Midbrain (tissue), 1 donor: ENCODE data around the gene MTHFR.

Experiments used
- DNase-seq: peaks from one replicate; lab custom pipeline; 2025; lab: John Stamatoyannopoulos, UW

MTHFR gene

GRCh38 chr1:11780380-11781147 is 25.2 kb downstream of the MTHFR start:
- no peak for DNase-seq

DNA sequence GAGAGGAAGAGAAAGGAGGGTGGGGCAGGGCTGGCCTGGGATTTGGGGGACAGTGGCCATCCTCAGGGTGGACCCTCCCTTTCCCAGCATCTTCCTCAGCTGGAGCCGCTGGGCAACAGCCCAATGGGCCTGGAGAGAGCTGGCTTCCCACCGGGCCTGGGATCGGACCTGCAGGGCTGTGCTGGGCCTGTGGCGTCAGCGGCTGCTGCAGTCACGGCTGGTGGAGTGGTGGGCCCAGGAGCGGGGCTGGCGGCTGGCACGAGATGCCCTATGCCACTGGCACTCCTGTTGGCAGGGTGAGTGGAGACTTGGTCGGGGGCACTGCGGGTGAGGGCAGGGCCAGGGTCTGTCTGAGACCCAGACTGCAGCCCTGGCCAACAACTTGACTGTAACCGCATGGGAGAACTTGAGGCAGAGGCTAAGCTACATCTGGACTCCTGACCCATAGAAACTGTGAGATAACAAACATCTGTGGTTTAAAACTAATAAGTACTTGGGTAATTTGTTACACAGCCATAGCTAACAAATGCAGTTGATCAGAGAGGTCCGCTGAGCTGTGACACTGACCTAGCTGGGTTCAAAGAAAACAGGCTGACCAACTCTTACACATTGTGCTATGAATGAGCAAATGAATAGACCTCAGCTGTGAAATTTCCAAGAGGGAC is 25.9 kb downstream of the MTHFR start:
- no peak for DNase-seq

GRCh38 chr1:11778844-11779623 is 26.7 kb downstream of the MTHFR start:
- no peak for DNase-seq

DNA sequence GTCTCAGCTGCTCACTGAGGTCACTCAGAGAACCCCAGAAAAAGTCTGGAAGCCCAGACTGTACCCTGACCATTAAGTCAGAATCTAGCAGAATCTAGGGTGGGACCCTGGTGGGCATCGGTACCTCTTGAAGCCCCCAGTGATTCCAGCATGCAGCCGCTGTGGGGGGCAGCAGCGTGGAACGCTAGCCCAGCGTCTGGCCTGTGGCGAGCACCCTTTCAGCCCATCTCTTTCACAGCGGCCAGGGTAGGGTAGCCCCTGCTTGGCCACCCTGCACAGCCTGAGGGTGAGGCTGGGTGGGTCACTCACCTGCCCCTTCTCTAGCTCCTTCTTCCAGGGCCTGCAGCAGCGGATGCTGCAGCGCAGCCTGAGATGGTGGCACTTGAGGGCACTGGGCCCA is 27.4 kb downstream of the MTHFR start:
- no peak for DNase-seq

DNA sequence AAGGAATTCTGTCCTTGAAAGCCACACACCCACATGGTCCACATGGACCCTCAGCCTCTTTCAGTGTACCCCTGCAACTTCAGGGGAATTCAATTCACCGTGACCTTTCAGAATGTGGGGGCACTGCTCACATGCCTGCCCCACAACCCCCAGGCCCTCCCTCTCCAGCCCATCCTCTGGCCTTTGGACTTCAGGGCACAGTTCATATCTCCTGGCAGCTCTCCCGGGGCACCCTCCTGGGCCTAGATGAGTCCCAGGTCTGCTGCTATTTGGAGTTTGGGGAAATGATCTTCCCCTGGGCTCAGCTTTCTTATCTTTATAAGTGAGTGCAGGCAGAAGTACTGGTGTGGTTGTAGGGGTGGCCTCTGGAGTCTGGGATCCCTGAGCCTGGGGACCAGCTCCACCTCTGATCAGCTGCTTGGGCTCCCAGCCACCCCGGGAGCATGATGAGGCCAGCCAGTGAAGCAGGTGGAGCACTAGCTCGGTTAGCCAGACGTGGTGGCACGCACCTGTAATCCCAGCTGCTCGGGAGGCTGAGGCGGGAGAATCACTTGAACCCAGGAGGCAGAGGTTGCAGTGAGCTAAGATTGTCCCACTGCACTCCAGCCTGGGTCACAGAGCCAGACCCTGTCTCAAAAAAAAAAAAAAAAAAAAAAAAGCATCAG is 28.0 kb downstream of the MTHFR start:
- DNase-seq: no peak

GRCh38 chr1:11774753-11775152 is 31.0 kb downstream of the MTHFR start:
- DNase-seq: no peak

DNA sequence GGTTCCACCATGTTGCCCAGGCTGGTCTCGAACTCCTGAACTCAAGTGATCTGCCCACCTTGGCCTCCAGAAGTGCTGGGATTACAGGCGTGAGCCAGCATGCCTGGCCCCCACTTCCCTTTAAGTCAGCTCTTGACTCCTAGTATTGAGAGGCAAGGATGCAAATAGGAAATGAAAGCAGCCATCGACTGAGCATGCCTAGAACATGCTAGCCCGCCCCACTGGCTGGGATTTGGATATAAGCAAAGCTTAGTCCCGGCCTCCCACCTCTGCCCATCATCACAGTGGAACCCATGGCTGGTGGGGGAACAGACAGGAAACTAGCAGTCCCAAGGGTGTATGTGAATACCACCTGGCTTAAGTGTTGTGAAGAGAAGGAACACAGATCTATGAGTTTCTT is 33.3 kb downstream of the MTHFR start:
- no peak for DNase-seq

GRCh38 chr1:11771481-11772043 is 34.2 kb downstream of the MTHFR start:
- DNase-seq: no peak

GRCh38 chr1:11770011-11770410 is 35.8 kb downstream of the MTHFR start:
- no peak for DNase-seq

DNA sequence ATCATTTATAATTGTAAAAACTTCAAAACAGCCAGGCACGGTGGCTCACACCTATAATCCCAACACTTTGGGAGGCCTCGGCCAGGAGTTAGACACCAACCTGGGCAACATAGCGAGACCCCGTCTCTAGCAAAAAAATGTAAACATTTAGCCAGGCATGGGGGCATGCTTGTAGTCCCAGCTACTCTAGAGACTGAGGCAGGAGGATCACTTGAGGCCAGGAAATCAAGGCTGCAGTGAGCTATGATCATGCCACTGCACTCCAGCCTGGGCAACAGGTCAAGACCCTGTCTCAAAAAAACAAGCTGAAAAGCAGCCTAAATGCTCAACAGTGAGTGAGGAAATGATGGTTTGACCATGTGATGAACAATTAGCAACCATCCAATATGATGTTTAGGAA is 36.5 kb downstream of the MTHFR start:
- DNase-seq: no peak

DNA sequence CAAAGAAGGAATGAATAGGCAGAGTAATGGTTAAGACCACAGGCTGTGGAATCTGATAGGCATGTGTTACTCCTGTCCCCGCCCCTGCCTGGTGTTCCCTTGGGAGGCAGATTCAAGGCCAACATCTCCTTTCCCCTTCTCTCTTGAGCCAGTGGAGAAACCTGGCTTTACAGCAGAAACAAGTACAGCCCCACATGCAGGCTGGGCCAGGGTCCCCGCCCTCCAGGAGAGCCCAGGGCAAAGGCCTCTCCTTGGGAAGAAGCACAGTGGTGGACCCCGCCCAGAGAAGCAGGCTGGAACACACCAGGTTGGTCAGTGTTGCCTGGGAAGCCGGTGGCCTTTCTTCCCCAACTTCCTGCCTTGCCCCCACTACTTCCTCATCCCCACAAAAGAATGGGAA is 36.9 kb downstream of the MTHFR start:
- DNase-seq: no peak

DNA sequence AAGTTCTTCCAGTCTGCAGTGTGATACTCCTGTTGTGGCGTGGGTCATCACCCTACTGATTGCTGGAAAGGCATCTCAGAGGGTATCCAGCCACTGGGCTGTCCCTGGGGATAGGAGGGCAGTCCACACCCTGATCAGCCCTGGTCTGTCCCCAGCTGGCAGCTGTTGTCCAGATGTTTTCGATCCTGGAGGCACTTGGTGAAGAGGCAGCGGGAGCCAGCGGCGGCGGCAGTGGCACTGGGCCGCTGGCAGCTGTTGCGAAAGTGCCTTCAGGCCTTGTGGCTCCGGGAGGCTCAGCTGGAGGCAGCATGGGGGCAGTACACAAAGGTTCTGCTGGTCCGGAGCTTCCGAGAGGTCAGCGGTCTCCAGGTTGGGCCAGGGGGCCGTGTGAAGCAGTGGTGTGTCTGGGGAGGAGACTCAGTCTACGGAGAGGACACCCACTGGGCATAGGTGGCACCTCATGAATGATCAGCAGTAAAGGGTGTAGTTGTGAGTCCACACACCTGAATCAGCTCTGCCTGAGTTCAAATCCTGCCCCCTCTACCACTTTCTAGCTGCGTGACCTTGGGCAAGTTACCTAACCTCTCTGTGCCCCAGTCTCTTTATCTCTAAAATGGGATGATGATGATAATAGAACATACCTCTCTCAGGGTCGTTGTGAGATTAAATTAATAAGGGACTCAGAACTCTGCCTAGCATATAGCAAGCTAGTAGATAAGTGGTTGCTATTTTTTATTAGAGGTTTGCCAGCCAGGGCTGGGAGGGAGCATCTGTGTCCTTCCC is 37.7 kb downstream of the MTHFR start:
- DNase-seq: no peak

DNA sequence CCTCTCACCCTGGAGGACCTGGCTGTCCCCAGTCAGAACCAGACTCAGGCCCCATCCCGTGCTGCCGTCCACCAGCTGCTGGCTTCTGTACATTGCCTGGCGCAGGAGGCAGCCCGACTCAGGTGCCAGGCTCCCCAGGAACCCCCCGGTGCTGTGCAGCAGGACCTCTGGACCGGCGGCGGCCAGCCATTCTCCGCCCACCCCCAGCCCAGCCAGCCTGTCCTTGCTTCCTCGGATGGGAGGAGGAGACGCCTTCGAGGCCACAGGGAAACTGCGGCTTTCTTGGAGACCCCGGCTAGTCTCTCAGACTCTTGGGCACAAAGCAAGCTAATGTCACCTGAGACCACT is 39.4 kb downstream of the MTHFR start:
- no peak for DNase-seq

- no peak for DNase-seq
Measured at GRCh38 chr1:11765661-11766428, 39.9 kb downstream of the MTHFR start.

GRCh38 chr1:11764519-11764918 is 41.2 kb downstream of the MTHFR start:
- no peak for DNase-seq

DNA sequence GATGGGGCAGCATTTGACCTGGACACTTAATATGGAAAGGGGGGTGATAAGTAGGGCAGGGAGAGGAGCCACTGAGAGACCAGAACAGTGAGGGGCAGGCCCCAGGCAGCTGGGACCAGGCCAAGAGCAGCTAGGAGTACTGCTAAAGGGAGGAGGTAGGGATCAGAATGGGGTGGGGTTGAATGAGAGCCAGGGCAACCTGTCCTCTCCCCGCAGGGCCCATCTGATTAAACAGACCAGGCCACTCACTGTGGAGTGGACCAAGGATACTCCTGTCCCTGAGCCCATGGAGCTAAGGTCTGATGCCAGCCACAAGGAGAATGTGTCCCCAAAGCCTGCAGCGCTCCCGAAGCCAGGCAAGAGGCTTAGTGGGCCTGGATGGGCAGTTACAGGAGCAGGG is 41.6 kb downstream of the MTHFR start:
- DNase-seq: no peak

GRCh38 chr1:11761988-11762406 is 43.8 kb downstream of the MTHFR start, which contains the start of gene C1orf167:
Gene C1orf167, plus strand, starts transcription at chr1:11762193. Its CDS starts 2,208 bp downstream, at chr1:11764401.
- no peak for DNase-seq

GRCh38 chr1:11761285-11761684 is 44.5 kb downstream of the MTHFR start:
- no peak for DNase-seq

DNA sequence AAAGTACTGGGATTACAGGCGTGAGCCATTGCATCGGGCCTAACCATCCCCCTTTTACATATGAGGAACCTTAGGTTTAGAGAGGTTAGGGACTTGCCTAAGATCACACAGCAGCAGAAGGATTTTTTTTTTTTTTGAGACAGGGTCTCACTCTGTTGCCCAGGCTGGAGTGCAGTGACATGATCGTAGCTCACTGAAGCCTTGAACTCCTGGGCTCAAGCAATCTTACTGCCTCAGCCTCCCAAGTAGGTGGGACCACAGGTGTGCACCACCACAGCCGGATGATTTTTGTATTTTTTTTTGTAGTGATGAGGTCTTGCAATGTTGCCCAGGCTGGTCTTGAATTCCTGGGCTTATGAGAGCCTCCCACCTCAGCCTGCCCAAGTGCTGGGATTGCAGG is 46.0 kb downstream of the MTHFR start:
- DNase-seq: no peak

DNA sequence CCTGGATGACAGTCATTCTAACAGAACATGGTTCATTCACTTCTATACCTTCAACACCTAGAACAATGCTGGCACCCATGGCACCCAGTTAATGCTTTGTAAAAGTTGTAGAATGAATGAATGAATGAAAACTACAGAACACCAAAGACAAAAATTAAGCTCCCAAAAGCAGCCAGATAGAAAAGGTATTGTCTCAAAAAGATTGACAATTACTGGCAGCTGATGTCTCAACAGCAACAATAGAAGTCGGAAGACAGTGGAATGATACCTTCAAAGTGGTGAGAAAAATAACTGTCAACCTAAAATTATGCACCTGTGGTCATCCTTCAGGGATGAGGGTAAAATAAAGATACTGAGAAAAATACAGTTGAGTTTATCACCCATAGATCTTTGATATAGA is 48.7 kb downstream of the MTHFR start:
- no peak for DNase-seq
